ENCODE data around the gene SLC25A21.
"Not testable (repeated sequence)": the region's sequence is repeated elsewhere in the genome, so short reads cannot be mapped to it uniquely, and the experiment has no call there.

The SLC25A21 gene

GRCh38 chr14:36723530-36723929 lies 448.9 kb downstream of the SLC25A21 start:
- DNase-seq (ENCODE audit: low read depth in 1 of 2, low spot score in 1 of 2), result no peak

GRCh38 chr14:36721877-36722276 lies 450.5 kb downstream of the SLC25A21 start:
- DNase-seq (ENCODE audit: low read depth in 1 of 2, low spot score in 1 of 2), result no peak

DNA sequence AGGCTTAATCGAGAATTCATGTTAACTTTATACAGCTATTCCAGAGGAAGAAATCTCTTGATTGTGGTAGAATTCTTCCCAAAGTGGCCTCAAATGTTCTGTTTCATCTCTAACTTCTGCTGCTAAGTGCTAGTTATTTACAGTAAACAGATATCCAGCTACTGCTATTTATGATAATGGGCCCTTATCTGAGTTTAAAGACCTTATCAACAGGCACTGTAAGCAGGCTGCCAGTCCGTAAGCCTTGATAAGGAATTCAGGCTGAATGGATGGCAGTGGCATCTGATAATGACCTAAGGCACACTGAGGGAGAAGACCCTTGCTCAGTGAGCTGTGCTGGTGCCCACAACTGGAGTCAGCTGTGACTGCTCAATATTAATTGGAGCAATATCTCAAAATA lies 451.7 kb downstream of the SLC25A21 start:
- no peak for DNase-seq (ENCODE audit: low read depth in 1 of 2, low spot score in 1 of 2)

DNA sequence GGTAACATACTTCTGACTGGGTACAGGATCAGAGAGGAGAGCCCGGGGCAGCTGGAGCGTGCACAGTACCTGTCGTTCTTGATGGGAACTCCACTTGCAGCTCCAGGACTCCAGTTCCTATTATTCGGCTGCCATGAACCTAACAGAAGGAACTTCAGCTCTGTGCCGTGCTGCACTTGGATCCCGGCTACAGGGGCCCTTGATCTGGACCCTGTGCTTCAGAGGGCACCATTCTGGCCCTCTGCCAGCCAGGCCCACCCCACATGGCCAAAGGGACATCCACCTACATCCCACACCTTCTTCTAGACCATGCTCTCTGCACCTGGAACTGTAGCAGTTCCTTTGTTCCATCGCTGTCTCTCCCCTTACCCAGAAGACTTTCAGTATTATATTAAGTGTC lies 452.6 kb downstream of the SLC25A21 start:
- DNase-seq (ENCODE audit: low read depth in 1 of 2, low spot score in 1 of 2), result no peak

- no peak for DNase-seq (ENCODE audit: low read depth in 1 of 2, low spot score in 1 of 2)
Measured at GRCh38 chr14:36718216-36718615, 454.2 kb downstream of the SLC25A21 start.

DNA sequence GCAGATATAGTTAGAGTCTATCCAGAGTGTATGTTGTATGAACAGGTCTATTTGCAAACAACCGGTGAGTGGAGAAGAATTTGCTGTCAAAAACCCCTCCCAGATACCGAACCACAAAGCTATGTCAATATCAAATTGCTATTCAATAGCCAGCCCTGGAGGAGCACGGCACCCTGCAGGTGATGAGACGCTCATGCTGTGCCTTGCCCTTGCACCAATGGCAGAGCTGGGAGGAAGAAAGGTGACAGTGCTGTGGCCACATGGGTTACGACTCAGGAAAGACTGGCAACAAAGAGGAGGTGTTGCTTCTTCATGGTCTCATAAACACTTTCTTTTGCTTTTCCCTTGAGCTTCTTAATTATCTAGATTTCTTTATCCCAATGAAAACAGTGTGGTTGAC lies 455.0 kb downstream of the SLC25A21 start:
- DNase-seq (ENCODE audit: low read depth in 1 of 2, low spot score in 1 of 2), result no peak

DNA sequence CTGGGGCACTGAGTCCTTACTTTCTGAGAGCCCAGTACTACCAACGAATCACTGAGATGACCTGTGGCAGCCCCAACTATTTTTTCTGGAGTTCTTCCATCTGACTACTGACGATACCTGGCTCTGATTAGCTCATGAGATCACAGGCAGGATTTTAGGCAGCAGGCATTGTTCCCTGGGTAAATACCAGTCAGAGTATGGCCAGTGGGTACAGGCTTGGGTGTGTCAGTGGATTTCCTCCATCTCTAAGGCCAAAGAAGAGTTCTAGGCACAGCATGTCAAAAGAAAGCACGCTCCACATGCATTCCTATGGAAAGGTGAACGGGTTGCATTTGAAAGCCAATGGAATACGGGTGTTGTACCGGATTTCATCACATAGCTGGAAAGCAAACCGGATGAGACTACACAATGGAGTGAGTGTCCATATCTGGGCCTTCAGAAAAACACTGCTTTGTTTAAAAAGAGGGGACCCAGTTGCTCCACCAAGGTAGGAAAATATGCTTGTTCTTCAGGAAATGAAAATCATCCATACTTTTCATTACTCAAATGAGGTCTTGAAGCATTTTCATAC lies 455.7 kb downstream of the SLC25A21 start:
- no peak for DNase-seq (ENCODE audit: low read depth in 1 of 2, low spot score in 1 of 2)

DNA sequence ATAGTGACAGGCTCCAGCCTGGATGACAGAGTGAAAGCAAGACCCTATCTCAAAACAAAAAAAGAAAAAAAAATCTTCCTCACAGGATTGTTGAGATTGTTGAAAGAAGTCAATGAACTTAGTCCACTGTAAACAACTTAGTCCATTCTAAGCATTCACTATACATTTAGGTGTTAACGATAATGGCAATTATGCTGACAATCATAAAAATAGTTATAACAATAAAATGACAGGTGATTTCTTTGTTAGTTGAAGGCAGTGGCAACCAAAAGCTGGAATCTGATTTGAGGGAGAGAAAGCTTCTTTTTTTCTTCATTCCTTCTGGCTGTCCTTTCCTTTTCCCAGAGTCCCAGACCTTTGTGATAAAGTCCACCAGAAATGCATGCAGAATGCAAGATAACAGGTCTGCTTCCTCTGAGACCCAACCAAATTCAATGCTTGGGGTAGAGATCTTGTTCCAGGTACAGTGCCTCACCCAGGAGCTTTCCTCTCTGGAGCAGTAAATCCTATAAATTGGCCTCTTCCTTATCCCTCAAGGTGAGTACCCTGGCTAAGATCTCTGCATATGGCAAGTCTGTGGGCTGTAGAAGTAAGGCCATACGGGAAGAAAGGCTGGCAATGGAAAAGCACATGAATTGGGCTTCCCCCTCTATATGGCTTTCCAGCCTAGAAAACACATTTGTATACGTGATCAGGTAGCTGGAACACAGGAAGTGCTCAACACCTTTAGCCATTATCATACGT lies 458.3 kb downstream of the SLC25A21 start:
- no peak for DNase-seq (ENCODE audit: low read depth in 1 of 2, low spot score in 1 of 2)

DNA sequence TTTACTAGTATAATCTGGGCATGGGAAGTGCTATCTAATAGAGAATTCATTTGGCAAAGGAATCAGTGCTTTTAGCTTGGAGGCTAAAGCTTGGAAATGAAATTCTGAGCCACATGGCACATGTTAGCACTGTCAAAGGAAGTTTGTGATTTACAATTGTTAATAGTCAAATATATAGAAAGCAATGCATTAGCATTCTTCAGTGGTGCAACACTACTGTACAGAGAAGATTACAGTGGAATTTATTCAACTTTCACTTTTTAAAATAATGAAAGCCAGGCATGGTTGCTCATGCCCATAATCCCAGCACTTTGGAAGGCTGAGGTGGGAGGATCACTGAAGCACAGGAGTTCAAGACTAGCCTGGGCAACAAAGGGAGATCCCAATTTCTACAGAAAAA lies 464.8 kb downstream of the SLC25A21 start:
- no peak for DNase-seq (ENCODE audit: low read depth in 1 of 2, low spot score in 1 of 2)

DNA sequence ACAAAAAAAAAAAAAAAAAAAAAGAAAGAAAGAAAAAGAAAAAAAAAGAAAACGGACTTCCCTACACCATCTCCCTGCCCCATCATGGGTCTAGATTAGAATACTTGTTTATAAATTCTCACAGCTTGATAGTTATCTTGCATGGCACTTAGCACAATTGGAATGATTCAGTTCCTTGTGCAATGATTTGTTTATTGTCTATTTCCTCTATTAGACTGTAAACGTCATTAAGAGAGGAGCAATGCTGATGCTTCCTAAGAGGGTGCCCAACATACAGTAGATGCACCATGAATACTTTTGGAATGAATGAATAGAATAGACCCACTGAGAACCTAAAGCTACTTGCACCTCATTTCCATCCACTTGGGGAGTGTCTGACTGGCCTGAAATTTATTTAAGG lies 469.9 kb downstream of the SLC25A21 start:
- no peak for DNase-seq (ENCODE audit: low read depth in 1 of 2, low spot score in 1 of 2)

- DNase-seq (ENCODE audit: low read depth in 1 of 2, low spot score in 1 of 2), result no peak
Measured at GRCh38 chr14:36701132-36701531, 471.3 kb downstream of the SLC25A21 start.

DNA sequence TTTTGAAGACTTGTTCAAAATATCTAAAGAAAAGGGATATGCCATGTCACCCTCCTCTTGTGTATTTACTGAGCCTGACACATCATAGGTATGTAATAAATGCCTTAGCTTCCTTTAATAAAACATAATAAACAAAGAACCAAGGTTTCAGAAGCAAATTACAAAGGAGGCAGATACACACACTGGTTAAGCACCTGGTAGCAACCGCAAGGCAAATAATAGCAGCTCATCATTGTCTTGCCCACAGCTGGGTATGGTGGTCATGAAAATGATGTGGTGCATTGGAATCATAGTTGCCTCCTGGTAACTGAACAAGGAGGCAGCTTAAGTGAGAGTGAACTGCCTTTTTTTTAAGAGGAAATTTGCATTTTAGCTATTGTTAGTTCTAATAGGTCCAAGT lies 471.8 kb downstream of the SLC25A21 start:
- no peak for DNase-seq (ENCODE audit: low read depth in 1 of 2, low spot score in 1 of 2)

DNA sequence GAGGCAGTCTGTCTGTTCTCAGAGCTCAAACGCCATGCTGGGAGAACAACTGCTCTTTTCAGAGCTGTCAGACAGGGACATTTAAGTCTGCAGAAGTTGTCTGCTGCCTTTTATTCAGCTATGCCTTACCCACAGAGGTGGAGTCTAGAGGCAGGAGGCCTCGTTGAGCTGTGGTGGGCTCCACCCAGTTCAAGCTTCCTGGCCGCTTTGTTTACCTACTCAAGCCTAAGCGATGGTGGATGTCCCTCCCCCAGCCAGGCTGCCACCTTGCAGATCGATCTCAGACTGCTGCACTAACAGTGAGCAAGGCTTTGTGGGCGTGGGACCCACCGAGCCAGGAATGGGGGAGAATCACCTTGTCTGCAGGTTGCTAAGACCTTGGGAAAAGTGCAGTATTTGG lies 473.0 kb downstream of the SLC25A21 start:
- DNase-seq (ENCODE audit: low read depth in 1 of 2, low spot score in 1 of 2), result not testable (repeated sequence)

GRCh38 chr14:36690311-36691040 lies 481.9 kb downstream of the SLC25A21 start:
- DNase-seq (ENCODE audit: low read depth in 1 of 2, low spot score in 1 of 2), result no peak

GRCh38 chr14:36684946-36685345 lies 487.5 kb downstream of the SLC25A21 start:
- no peak for DNase-seq (ENCODE audit: low read depth in 1 of 2, low spot score in 1 of 2)

- no peak for DNase-seq (ENCODE audit: low read depth in 1 of 2, low spot score in 1 of 2)
Measured at GRCh38 chr14:36683083-36683724, 489.2 kb downstream of the SLC25A21 start.

DNA sequence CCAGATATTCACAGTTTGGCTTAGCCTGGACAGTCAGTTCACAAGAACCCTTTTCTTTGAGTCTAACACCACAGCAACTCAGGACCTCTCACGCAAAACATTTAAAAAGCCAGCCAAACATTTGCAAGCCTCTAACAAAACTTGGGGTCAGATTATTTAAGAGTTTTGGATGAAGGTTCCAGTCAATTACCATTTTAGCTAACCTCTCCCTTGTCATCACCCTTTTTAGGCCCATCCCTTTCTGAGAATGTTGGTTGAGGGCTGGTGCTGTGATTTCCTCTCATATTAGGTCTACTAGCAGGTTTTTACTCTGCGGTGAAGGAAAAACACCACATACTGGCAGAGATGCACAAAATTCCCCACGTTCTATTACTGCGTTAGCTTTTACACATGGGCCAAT lies 490.1 kb downstream of the SLC25A21 start:
- no peak for DNase-seq (ENCODE audit: low read depth in 1 of 2, low spot score in 1 of 2)

GRCh38 chr14:36676236-36676635 lies 496.2 kb downstream of the SLC25A21 start:
- no peak for DNase-seq (ENCODE audit: low read depth in 1 of 2, low spot score in 1 of 2)

DNA sequence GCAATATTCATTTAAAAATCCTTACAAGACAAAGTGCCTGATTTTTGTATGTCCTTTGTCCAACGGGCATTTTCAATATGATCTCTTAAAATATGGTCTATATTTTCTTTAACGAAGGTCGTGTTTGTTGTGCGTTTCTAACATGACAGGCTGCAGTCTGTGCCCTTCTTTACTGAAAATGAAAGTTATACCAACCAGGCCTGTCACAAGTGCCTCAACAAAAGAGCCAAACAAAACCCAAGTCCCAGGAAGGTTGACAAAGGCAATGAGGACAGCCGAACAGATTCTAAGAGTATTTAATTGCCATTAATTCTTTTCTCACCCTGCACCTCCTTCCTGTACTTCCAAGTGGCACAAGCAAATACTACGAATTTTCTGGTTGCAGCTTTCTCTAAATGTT lies 496.8 kb downstream of the SLC25A21 start:
- DNase-seq (ENCODE audit: low read depth in 1 of 2, low spot score in 1 of 2), result no peak

DNA sequence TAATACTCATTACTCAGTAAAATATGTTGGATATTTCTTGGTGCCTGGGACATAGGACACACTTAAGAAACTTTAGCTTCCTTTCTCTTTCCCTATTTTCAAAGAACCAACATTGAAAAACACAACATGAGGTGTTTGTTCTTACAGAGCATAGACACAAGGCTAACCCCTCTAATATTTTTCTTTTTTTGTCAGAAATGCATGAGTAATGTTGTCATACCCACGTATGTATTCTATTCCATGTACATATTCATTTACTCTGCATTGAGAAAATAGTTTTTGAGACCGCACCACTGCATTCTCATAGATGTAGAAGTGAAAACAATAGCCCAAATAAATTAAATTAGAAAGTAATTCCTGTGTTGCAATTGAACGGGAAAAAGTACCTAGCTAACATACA lies 497.7 kb downstream of the SLC25A21 start:
- no peak for DNase-seq (ENCODE audit: low read depth in 1 of 2, low spot score in 1 of 2)

DNA sequence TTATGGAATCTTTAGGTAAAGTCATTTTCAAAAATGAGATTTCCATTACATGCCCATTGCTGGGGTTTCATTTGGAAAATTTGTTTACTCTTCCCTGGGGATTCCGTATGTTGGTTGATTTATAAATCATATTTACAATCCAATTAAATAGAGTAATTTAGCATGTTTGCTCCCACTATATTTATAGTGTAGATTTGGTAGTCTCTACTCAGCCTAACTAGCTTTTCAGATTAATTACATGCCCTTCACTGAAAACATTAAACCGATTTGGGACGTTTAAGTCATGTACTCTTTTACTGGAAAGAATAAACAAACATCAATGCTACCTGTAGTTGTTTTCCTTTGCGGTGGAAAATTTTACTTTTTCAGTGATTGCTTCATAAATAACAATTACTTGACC lies 500.3 kb downstream of the SLC25A21 start:
- no peak for DNase-seq (ENCODE audit: low read depth in 1 of 2, low spot score in 1 of 2)

DNA sequence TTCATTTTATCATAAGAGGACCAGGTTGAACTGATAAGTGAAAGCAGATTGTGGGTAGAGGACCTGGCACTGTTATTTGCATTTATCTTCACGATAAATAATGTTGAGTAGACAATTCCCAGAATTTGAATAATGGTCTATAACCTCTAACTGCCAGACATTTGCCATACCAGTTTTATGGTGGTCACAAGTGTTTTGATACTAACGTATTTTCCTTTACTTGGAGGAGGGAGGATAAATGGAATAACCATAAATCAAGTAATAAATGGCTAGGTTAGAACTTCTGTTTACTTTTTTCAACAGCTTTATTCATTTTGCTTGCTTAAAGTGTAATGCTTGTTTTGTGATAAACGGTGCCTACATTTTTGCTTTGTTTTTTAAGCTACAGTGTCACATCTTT lies 501.3 kb downstream of the SLC25A21 start:
- DNase-seq (ENCODE audit: low read depth in 1 of 2, low spot score in 1 of 2), result no peak

Data from stimulated activated CD4-positive, alpha-beta T cell treated with anti-CD3 and anti-CD28 coated beads, Interleukin-15, amount 100 ng/mL, for 1 hour (primary cell).